Ishikawa (cell line): ENCODE measurements around the gene SLC8B1.

Source experiments
- CEBPB ChIP-seq: IDR thresholded peaks from 2 replicates; pipeline ENCODE4 v1.6.1; 2012
- CREB1 ChIP-seq: IDR thresholded peaks from 2 replicates; pipeline ENCODE4 v1.6.1; 2012; ENCODE audit warnings: low read depth
- EGR1 ChIP-seq: IDR thresholded peaks from 2 replicates; pipeline ENCODE4 v1.6.1; 2012
- EP300 ChIP-seq: IDR thresholded peaks from 2 replicates; pipeline ENCODE4 v1.6.1; 2012; ENCODE audit warnings: borderline replicate concordance
- FOXM1 ChIP-seq: IDR thresholded peaks from 2 replicates; pipeline ENCODE4 v1.6.1; 2012; ENCODE audit warnings: low read depth, borderline replicate concordance
- NFIC ChIP-seq: IDR thresholded peaks from 2 replicates; pipeline ENCODE4 v1.6.1; 2012
- RAD21 ChIP-seq: IDR thresholded peaks from 2 replicates; pipeline ENCODE4 v1.6.1; 2012; ENCODE audit warnings: low read depth
- TAF1 ChIP-seq: IDR thresholded peaks from 2 replicates; pipeline ENCODE4 v1.6.1; 2012; ENCODE audit warnings: low read depth, mild to moderate bottlenecking
- TCF12 ChIP-seq: IDR thresholded peaks from 2 replicates; pipeline ENCODE4 v1.6.1; 2012; ENCODE audit warnings: low read depth
- TEAD4 ChIP-seq: IDR thresholded peaks from 2 replicates; pipeline ENCODE4 v1.6.1; 2012
- YY1 ChIP-seq: IDR thresholded peaks from 2 replicates; pipeline ENCODE4 v1.6.1; 2012; ENCODE audit warnings: low read depth
- ZBTB7A ChIP-seq: IDR thresholded peaks from 2 replicates; pipeline ENCODE4 v1.6.1; 2012; ENCODE audit warnings: low read depth
- TF ChIP-seq, protein P1 (sequence below): IDR thresholded peaks from 2 replicates; pipeline ENCODE4 v1.6.1; 2012
- TF ChIP-seq, protein P2 (sequence below): IDR thresholded peaks from 2 replicates; pipeline ENCODE4 v1.6.1; 2012; ENCODE audit warnings: low read depth, mild to moderate bottlenecking
- TF ChIP-seq, protein P3 (sequence below): IDR thresholded peaks from 2 replicates; pipeline ENCODE4 v1.6.1; 2012

Gene SLC8B1

DNA sequence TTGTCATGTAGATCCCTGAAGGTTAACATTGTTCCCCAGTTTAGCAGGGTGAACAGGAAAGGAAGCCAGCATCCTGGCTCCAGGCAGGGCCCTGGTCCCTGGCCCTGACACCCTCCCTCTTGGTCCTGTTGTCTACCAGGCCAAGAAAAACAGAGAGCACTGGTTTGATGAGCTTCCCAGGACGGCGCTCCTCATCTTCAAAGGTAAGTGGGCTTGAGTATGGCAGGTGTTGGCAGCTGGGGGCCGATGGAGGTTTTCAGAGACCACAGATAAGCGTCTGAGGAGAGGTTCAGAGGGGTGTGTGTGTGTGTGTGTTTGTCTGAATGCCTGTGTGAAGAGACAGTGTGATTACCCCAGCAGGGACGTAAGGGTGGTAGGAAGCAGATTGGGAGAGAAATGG lies 56.3 kb downstream of the SLC8B1 start:
- no peak for TF ChIP-seq EGR1
- TF ChIP-seq TCF12 = no peak
- no peak for TF ChIP-seq YY1
- TF ChIP-seq, protein P1, sequence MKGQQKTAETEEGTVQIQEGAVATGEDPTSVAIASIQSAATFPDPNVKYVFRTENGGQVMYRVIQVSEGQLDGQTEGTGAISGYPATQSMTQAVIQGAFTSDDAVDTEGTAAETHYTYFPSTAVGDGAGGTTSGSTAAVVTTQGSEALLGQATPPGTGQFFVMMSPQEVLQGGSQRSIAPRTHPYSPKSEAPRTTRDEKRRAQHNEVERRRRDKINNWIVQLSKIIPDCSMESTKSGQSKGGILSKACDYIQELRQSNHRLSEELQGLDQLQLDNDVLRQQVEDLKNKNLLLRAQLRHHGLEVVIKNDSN = no peak
- no peak for TF ChIP-seq FOXM1
- no peak for TF ChIP-seq EP300

DNA sequence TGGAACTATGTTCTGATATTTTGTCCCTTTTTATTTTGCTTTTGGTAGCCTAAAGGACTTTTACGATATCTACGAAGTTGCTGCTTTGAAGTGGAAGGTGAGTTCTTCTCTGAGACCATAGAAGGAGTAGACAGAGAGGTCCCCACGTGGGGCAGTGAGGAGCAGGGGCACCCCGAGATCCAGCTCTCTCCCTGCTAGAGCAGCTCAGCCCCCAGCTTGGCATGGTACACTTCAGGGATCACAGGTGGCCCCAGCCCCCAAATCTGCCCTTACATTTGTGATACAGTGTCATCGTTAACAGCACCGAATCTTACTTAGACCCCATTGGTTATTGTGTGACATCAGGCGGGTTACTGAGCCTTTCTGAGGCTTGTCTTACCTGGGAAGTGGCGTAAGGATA lies 56.8 kb downstream of the SLC8B1 start:
- TF ChIP-seq EP300 = no peak
- no peak for TF ChIP-seq FOXM1
- TF ChIP-seq NFIC = no peak
- TF ChIP-seq TEAD4 = no peak
- TF ChIP-seq TCF12 = no peak
- no peak for TF ChIP-seq TAF1
- TF ChIP-seq YY1 = no peak
- TF ChIP-seq EGR1 = no peak

DNA sequence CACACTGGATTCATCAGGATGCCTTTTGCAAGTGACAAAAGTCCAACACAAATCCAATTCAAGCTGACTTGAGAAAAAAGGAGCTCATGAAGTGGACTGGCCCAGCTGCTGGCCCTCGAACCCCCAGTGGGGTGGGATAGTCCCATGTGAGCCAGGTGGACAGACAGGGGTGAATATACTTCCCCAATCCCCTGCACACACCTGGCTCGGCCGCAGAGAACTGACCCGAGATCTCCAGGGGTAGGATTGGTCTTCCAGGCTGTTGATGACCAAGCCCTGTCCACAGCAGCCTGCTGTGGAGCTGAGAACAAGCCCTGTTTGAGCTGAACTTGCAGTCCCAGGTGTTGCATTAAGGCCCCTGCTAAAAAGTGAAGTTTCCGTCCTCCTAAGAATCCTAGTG lies 57.4 kb downstream of the SLC8B1 start:
- TF ChIP-seq EGR1 = no peak
- TF ChIP-seq FOXM1 = no peak
- TF ChIP-seq, protein P2, sequence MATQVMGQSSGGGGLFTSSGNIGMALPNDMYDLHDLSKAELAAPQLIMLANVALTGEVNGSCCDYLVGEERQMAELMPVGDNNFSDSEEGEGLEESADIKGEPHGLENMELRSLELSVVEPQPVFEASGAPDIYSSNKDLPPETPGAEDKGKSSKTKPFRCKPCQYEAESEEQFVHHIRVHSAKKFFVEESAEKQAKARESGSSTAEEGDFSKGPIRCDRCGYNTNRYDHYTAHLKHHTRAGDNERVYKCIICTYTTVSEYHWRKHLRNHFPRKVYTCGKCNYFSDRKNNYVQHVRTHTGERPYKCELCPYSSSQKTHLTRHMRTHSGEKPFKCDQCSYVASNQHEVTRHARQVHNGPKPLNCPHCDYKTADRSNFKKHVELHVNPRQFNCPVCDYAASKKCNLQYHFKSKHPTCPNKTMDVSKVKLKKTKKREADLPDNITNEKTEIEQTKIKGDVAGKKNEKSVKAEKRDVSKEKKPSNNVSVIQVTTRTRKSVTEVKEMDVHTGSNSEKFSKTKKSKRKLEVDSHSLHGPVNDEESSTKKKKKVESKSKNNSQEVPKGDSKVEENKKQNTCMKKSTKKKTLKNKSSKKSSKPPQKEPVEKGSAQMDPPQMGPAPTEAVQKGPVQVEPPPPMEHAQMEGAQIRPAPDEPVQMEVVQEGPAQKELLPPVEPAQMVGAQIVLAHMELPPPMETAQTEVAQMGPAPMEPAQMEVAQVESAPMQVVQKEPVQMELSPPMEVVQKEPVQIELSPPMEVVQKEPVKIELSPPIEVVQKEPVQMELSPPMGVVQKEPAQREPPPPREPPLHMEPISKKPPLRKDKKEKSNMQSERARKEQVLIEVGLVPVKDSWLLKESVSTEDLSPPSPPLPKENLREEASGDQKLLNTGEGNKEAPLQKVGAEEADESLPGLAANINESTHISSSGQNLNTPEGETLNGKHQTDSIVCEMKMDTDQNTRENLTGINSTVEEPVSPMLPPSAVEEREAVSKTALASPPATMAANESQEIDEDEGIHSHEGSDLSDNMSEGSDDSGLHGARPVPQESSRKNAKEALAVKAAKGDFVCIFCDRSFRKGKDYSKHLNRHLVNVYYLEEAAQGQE = no peak
- TF ChIP-seq TCF12 = no peak
- TF ChIP-seq RAD21 = no peak
- no peak for TF ChIP-seq CEBPB
- TF ChIP-seq, protein P1 = no peak
- no peak for TF ChIP-seq YY1
- no peak for TF ChIP-seq ZBTB7A
- no peak for TF ChIP-seq TAF1
- TF ChIP-seq CREB1 = no peak
- TF ChIP-seq, protein P3, sequence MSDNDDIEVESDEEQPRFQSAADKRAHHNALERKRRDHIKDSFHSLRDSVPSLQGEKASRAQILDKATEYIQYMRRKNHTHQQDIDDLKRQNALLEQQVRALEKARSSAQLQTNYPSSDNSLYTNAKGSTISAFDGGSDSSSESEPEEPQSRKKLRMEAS = no peak

DNA sequence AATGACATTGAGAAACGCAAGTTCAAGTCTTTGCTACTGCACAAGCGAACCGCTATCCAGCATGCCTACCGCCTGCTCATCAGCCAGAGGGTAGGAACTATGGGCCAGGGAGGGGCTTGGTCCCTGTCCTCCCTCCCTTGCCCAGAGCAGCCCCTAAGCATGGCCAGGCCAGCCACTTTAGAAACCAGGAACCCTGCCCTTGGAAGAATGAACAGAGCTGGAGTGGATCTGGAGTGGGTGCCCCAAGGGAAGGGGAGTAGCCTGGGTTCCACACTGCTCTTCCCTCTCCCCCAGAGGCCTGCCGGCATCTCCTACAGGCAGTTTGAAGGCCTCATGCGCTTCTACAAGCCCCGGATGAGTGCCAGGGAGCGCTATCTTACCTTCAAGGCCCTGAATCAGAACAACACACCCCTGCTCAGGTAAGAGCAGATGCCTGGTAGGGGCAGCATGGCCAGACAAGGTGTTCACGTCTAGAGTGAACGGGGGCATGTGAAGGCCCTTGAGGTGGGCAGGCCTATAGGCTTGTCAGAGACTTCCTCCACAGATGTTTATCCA lies 57.9 kb downstream of the SLC8B1 start:
- TF ChIP-seq NFIC (no peak), FOXM1 (no peak), EGR1 (no peak), EP300 (no peak), CEBPB (no peak), RAD21 (no peak), TEAD4 (no peak), YY1 (no peak), CREB1 (no peak), TCF12 (no peak), TAF1 (no peak), ZBTB7A (no peak)
- TF ChIP-seq, protein P2 = no peak
- TF ChIP-seq, protein P3 = no peak
- TF ChIP-seq, protein P1 = no peak

DNA sequence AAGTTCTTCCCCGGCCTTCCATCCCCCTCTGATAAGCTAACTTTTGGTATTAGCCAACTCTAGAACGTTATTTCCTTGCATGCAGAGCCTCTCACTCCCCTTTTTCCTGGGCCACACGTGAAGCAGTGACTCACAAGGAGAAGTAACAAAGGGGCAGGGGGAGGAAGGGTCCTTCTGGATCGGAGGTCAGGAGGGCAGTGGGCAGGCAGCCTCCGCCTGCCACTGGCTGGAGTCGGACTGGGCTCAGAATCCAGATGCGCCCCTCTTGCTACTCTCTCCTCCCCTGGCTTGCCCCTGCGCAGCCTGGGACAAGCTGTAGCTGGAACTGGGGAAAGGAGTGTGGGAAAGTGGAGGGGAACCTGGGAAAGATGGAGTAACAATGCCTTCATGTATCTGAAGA lies 58.6 kb downstream of the SLC8B1 start:
- TF ChIP-seq EGR1 = no peak
- no peak for TF ChIP-seq TAF1
- TF ChIP-seq NFIC = no peak
- TF ChIP-seq TCF12 = no peak
- no peak for TF ChIP-seq CREB1
- TF ChIP-seq EP300 = no peak
- TF ChIP-seq ZBTB7A = no peak
- TF ChIP-seq CEBPB = no peak
- no peak for TF ChIP-seq RAD21
- TF ChIP-seq YY1 = no peak
- TF ChIP-seq, protein P2 = no peak
- TF ChIP-seq FOXM1 = no peak
